HG02938 (cell line): ENCODE data around the gene TMEM151A.
"Not testable (repeated sequence)": the region's sequence is repeated elsewhere in the genome, so short reads cannot be mapped to it uniquely, and the experiment has no call there.

Source experiments
- ATAC-seq: cut with Tn5 transposase; IDR thresholded peaks from one replicate; pipeline ENCODE4 v1.9.1; 2021; ENCODE audit warnings: mild to moderate bottlenecking, moderate library complexity; ENCODE audit not compliant: unreplicated experiment

Gene TMEM151A

GRCh38 chr11:66291706-66292542, at the start of gene TMEM151A:
Gene TMEM151A, plus strand, starts transcription at chr11:66291894. Its CDS starts 120 bp downstream, at chr11:66292014.
- ATAC-seq: no peak

- no peak for ATAC-seq
Measured at GRCh38 chr11:66242095-66242765, 49.5 kb upstream of the TMEM151A start.

- no peak for ATAC-seq
Measured at GRCh38 chr11:66243782-66244535, 47.7 kb upstream of the TMEM151A start.

DNA sequence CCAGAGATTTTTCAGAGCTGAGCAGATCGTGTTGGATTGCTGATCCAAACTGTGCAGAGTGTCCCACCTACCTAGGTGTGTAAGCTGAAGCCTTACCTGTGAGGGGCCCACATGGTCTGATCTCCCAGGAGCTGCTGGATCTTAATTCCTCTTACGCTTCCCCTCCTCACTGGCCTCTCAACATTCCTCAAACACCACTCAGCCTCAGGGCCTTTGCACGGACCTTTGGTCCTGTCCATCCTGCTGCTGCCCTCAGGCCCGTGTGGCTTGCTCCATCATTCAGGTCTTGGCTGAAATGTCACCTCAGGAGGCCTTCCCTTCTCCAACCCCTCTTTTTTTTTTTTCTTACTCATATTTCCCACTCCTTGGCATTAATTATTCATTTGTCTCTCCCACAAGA, 44.4 kb upstream of the TMEM151A start:
- ATAC-seq: no peak

- ATAC-seq: no peak
Measured at GRCh38 chr11:66247801-66248200, 43.9 kb upstream of the TMEM151A start.

GRCh38 chr11:66248903-66249302, 42.8 kb upstream of the TMEM151A start:
- no peak for ATAC-seq

- no peak for ATAC-seq
Measured at GRCh38 chr11:66251809-66252208, 39.9 kb upstream of the TMEM151A start.

DNA sequence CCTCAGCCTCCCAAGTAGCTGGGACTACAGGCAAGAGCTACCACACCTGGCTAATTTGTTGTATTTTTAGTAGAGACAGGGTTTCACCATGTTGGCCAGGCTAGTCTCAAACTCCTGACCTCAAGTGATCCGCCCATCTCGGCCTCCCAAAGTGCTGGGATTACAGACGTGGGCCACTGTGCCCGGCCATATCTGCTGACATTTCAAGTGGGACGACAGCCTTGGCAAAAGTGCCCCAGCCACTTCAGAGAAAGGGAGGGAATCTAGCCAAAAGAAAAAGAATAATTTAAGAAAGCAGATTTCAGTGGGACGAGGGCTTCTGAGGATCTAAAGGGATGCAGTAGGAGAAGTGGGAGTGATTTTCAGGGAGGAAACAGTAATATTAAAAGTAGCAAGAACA, 38.6 kb upstream of the TMEM151A start:
- not testable (repeated sequence) for ATAC-seq

DNA sequence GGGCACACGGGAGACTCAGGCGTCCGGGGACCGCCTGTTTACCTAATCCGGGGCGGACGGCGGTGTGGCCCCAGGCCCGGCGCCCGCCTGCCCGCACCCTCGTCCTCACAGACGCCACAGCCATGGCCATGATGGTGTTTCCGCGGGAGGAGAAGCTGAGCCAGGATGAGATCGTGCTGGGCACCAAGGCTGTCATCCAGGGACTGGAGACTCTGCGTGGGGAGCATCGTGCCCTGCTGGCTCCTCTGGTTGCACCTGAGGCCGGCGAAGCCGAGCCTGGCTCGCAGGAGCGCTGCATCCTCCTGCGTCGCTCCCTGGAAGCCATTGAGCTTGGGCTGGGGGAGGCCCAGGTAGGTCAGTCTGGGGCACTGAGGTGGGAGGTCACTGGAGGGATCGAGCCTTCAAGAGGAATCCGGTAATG, 33.2 kb upstream of the TMEM151A start:
- ATAC-seq: no peak

DNA sequence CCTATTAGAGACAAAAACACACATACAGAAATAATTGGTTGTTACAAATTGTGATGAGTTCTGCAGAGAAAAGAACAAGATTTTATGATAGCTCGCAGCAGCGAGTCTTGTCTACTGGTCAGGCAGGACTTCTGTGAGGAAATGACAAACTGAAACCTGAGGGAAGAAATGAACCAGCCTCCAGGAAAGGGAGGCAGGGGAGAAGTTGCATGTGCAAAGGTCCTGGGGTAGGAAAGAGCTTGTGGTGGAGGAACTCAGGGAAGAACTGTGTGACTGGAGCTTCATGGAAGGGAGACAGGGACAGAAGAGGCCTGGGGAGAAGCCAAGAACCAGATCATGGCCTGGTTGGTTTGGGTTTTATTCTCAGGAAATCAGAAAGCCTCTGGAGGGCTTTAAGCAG, 32.5 kb upstream of the TMEM151A start:
- no peak for ATAC-seq

DNA sequence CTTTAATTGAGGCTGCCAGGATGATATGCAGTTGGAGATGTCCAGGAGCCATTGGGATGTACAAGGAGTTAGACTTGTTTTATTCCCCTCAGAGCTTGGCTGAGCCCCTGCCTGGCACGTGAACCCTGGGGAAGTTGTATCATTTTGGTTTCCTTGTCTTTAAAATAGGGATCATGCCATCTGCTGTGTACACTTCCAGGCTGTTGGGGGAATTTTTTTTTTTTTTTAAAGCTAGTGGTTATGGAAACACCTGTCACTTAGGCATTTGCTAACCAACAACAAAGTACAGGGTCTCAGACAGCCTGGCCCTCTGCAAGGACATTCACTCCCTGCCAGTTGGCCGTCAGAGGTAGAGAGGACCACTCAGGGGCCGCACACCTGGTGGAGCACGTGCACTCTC, 31.7 kb upstream of the TMEM151A start:
- ATAC-seq: no peak

DNA sequence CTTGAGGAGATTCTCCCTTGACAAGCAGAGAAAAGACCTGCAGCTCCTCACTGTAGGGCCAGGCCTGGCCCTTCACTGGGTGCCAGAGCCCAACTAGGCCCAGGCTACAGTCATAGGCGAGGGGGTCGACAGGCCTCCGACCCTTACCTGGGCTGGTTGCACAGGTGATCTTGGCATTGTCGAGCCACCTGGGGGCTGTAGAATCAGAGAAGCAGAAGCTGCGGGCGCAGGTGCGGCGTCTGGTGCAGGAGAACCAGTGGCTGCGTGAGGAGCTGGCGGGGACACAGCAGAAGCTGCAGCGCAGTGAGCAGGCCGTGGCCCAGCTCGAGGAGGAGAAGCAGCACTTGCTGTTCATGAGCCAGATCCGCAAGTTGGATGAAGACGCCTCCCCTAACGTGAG, 30.1 kb upstream of the TMEM151A start:
- no peak for ATAC-seq

GRCh38 chr11:66262191-66262590, 29.5 kb upstream of the TMEM151A start:
- no peak for ATAC-seq

DNA sequence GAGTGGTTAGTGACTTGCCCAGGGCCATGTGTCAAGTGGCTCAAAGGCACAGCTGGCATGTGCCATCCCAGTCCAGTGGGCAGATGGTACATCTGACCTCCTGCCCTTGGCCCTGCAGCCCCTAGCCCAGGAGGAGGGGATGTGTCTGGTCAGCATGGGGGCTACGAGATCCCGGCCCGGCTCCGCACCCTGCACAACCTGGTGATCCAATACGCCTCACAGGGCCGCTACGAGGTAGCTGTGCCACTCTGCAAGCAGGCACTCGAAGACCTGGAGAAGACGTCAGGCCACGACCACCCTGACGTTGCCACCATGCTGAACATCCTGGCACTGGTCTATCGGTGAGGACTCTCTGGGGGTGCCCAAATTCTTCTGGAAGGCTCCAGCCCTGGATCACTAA, 29.0 kb upstream of the TMEM151A start:
- no peak for ATAC-seq

DNA sequence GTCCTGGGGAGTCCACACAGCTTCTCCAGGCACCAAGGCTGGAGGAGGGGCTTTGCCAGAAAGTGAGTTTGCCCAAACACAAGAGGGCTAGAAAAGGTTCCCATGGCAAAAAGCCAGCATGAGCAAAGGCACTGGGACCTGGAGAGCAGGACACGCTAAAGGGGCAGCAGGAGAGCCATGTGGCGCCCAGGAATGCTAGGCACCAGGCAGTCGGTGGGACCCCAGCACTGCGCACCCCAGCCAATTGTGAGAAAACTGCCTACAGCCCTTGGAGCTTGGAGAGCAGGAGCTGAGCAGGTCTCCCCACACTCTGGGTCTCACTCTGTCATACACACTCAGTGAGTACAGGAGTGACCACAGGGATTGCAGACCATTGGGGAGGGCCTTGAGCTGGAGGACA, 28.5 kb upstream of the TMEM151A start:
- ATAC-seq: no peak

GRCh38 chr11:66263785-66264184, 27.9 kb upstream of the TMEM151A start:
- no peak for ATAC-seq

- no peak for ATAC-seq
Measured at GRCh38 chr11:66264383-66264782, 27.3 kb upstream of the TMEM151A start.

GRCh38 chr11:66264914-66265313, 26.8 kb upstream of the TMEM151A start:
- no peak for ATAC-seq

GRCh38 chr11:66265531-66266377, 25.9 kb upstream of the TMEM151A start:
- no peak for ATAC-seq

- no peak for ATAC-seq
Measured at GRCh38 chr11:66266378-66267038, 25.2 kb upstream of the TMEM151A start.
